WI38 (cell line): ENCODE data around the gene AKAP10.

ENCODE experiments used
- H3K4me3 ChIP-seq: 2 replicates; pipeline ENCODE4 v1.5.1; 2011; ENCODE audit warnings: low read depth, mild to moderate bottlenecking, control low read depth, low read length
- CTCF ChIP-seq: IDR thresholded peaks from 2 replicates; pipeline ENCODE4 v1.5.1; 2012; ENCODE audit warnings: low read depth, mild to moderate bottlenecking, control low read depth, low read length

AKAP10 gene

GRCh38 chr17:19877364-19877945, 100.2 kb downstream of the AKAP10 start:
- no peak overlapping the region for H3K4me3 ChIP-seq
- no peak for TF ChIP-seq CTCF

DNA sequence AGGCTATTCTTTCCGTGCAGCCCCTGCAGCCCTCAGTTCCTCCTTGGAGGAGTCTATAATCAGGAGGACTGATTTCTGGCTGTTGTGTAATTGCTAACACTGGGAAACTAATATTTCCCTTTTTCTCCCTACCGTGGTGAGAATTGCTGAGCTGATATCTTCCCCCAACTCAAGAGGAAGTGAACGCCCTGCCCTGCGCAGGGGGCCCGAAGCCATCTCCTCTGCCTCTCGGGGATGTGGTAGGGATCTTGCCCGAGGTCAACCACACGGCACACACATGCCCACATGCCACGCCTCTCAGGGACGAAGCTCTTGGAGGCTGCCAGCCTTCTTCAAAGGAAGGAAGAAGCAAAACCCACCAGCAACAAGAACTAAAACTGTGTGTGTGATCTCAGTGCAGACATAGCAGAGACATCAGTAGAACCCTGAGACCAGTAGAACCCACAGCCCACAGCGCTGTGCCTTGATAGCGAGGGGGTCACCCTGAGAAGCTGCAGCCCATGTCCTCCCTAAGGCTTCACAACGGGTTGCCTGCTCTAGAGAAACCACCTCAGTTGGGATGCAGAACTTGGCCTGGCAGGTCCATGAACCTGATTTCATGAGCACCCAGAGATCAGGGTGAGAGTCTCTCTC, 101.0 kb downstream of the AKAP10 start:
- no peak for TF ChIP-seq CTCF
- no peak overlapping the region for H3K4me3 ChIP-seq

- no peak overlapping the region for H3K4me3 ChIP-seq
- no peak for TF ChIP-seq CTCF
Measured at GRCh38 chr17:19874256-19874655, 103.4 kb downstream of the AKAP10 start.

GRCh38 chr17:19873346-19873745, 104.3 kb downstream of the AKAP10 start:
- H3K4me3 ChIP-seq, result no peak overlapping the region
- TF ChIP-seq CTCF, result no peak

GRCh38 chr17:19868079-19868395, 109.6 kb downstream of the AKAP10 start:
- H3K4me3 ChIP-seq, result peak overlapping the region; percentile 75
- no peak for TF ChIP-seq CTCF

DNA sequence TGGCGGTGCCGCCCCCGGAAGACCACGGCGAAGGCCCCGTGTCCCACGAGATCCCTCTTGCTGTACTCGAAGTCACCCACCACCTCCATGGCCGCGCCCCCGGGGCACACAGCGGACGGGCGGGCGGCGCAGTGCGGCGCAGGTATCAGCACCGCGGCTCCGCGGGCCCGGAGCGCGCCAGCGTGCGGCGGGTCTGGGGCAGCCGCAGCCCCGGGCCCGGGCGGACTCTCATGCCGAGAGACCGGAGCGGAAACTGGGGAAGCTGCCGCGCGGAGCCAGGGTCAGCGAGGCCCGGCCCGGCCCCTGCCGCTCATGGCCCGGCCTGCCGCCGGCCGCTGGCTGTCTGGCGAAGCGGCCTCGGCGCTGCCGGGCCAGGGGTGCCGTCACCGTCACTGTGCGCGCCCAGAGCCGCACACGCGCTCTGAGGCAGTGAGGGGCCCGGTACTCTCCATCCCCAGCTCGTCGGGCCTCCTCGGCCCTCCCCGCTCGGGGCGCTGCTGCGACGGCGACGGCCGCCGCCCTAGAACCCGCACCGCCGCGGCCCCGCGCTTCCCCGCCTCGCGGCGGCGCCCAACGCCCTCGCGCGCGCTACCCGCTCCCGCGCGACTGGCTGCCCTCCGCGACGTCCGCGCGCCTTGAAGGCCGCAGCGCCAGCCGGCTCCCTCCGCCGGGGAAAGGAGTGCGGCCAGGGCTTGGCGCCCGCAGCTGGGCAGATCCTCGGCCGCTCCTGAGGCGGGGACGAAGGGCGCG, 110.1 kb downstream of the AKAP10 start, which contains the start of gene ULK2:
TSS of gene ULK2 (minus strand) at position 608 of the 750 bp plus-strand sequence. CDS start at position 89, 519 bp downstream.
- peak within 1 kb of the TSS; percentile 75 for H3K4me3 ChIP-seq
- no peak for TF ChIP-seq CTCF

DNA sequence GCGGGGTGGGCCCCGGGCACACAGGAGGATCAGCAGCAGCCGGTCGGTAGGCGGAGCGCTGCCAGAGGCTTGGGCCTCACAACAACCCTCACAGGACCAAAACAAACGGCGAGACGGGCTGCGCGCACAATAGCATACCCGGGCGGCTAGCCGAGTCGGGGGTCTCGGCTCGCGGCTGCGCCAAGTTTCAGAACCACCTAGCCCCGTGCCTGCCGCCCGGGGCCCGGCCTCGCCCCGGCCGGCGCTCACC, 110.6 kb downstream of the AKAP10 start:
- peak overlapping the region; percentile 75 for H3K4me3 ChIP-seq
- TF ChIP-seq CTCF, result peak; percentile 49
